ENCODE results near the gene ABTB1. TPM values are rescaled to one million over a fixed set of nuclear protein-coding genes. Genes with fewer than 3 reads are reported as not detected.

Gene ABTB1
- total RNA-seq, 4 donors from 2014 or later: 25.3 to 50.3 (median 35.8) TPM

DNA sequence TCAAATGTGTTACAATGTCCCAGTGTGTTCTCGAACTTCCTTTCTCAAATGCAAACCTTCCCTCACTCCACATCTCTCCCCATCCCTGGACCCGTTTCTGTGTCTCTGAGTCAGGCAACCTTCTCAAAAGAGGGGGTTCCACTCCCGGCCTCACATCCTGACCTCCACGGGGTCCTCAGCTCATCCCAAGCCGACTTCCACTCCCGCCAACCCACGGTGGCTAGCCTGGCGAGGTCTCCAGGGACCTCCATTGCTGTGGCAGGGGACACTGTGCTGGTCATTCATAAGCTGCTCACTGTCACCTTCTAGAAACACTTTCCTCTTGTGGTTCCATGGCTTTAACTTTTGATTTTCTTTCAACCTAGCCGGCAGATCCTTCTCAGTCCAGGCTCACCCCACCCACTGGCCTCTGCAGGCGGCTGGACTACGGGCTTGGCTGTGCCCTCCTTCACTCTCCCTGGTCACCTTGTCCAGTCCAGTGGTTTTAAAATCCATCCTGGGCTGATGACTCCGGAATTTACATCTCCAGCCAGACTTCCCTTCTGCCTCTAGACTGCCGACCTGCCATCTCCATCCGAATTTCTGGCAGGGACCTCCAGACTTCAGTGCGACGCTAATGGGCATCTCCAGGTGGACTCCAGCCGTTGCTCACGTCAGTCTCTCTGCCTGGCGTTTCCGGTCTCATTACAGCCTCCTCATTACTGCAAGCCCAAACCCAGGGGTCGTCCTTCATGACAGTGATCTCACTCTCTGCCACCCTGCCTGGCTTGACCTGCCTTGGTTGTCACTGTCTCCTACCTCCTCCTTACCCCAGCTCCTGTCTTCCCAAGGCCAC lies 20.0 kb downstream of the ABTB1 start:
- peaks cover 0 to 36% of the 10 kb centered on the region in 2 donors for H3K36me3 ChIP-seq

DNA sequence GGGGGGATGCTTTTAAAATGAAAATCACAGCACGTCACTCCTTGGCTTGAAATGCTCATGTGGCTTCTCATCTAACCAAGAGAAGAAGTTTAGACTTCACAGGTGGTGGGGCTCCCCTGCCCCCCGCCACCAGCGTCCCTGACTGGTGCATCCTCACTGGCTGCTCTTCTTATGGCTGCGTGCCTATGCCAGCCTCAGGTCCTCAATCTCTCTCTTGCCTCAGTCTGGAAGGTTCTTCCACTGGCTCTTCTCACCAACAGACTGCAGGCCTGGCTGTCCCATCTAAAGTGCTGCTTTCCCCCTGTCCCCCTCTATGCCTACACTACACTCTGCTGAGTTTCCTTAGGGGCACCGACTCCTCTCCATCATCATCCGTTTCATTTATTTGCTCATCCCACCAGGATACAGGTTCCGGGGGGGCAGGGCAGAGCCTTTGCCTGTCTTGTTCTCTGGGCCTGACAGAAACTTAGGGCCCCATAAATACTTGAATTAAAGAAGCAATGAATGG lies 20.6 kb downstream of the ABTB1 start:
- Histone ChIP-seq H3K4me3 (no peak overlapping the region), H3K4me1 (peaks cover 6 to 58% (median 36%) of the 10 kb centered on the region in 3 donors), H3K27ac (peak overlapping the region in 1 of 4 donors; percentile 6), H3K9me3 (no peaks in the 10 kb centered on the region), H3K36me3 (peaks cover 0 to 36% of the 10 kb centered on the region in 2 donors), H3K27me3 (no peaks in the 10 kb centered on the region)
- ATAC-seq: no peak
- 92 to 93% methylated on average over 5 to 7 of the region's 7 CpGs for WGBS, 2 donors (ENCODE audit: low coverage in 1 of 2)
- TF ChIP-seq POLR2AphosphoS5 (IDR thresholded peaks at IDR 0.05): no peak
- no peak for TF ChIP-seq EP300 (IDR thresholded peaks at IDR 0.05)
- no peak for TF ChIP-seq POLR2A (IDR thresholded peaks at IDR 0.05)
- TF ChIP-seq, protein P1, sequence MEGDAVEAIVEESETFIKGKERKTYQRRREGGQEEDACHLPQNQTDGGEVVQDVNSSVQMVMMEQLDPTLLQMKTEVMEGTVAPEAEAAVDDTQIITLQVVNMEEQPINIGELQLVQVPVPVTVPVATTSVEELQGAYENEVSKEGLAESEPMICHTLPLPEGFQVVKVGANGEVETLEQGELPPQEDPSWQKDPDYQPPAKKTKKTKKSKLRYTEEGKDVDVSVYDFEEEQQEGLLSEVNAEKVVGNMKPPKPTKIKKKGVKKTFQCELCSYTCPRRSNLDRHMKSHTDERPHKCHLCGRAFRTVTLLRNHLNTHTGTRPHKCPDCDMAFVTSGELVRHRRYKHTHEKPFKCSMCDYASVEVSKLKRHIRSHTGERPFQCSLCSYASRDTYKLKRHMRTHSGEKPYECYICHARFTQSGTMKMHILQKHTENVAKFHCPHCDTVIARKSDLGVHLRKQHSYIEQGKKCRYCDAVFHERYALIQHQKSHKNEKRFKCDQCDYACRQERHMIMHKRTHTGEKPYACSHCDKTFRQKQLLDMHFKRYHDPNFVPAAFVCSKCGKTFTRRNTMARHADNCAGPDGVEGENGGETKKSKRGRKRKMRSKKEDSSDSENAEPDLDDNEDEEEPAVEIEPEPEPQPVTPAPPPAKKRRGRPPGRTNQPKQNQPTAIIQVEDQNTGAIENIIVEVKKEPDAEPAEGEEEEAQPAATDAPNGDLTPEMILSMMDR (IDR thresholded peaks at IDR 0.05): no peak

More for the DNA sequence above, 20.0 kb downstream of the ABTB1 start:
- TF ChIP-seq EP300 (IDR thresholded peaks at IDR 0.05) (no peak), POLR2A (IDR thresholded peaks at IDR 0.05) (no peak), POLR2AphosphoS5 (IDR thresholded peaks at IDR 0.05) (no peak)
- TF ChIP-seq, protein P1 (IDR thresholded peaks at IDR 0.05): no peak
- no peak overlapping the region for H3K4me3 ChIP-seq
- peaks cover 2 to 58% (median 29%) of the 10 kb centered on the region in 3 donors for H3K4me1 ChIP-seq
- H3K27me3 ChIP-seq: no peaks in the 10 kb centered on the region
- no peak for ATAC-seq
- H3K27ac ChIP-seq: peak overlapping the region in 1 of 4 donors; percentile 6
- WGBS, 2 donors (ENCODE audit: low coverage in 1 of 2): 81 to 83% methylated on average over 8 to 20 of the region's 21 CpGs
- H3K9me3 ChIP-seq: no peaks in the 10 kb centered on the region

- Histone ChIP-seq H3K4me1 (peaks cover 12 to 58% (median 44%) of the 10 kb centered on the region in 3 donors), H3K4me3 (no peak overlapping the region), H3K36me3 (peaks cover 0 to 36% of the 10 kb centered on the region in 2 donors), H3K27me3 (no peaks in the 10 kb centered on the region), H3K27ac (peak overlapping the region in 1 of 4 donors; percentile 31), H3K9me3 (no peaks in the 10 kb centered on the region)
- TF ChIP-seq, protein P1 (IDR thresholded peaks at IDR 0.05): peak in 3 of 4 experiments; percentile 28 to 41 (median 29)
- TF ChIP-seq EP300 (IDR thresholded peaks at IDR 0.05): no peak
- 52% methylated on average over 4 of the region's 17 CpGs; no CpG with 5 or more reads in 1 of the 2 donors for WGBS, 2 donors (ENCODE audit: low coverage in 1 of 2)
- ATAC-seq: no peak
Observed at GRCh38 chr3:127694467-127695215, 21.9 kb downstream of the ABTB1 start.

GRCh38 chr3:127697551-127698240 lies 24.9 kb downstream of the ABTB1 start:
- Histone ChIP-seq H3K9me3 (no peaks in the 10 kb centered on the region), H3K36me3 (peaks cover 0 to 21% of the 10 kb centered on the region in 2 donors), H3K4me3 (peak overlapping the region in 1 of 2 donors; percentile 36), H3K27me3 (no peaks in the 10 kb centered on the region), H3K4me1 (peaks cover 10 to 68% (median 45%) of the 10 kb centered on the region in 3 donors), H3K27ac (peak overlapping the region; percentile 67 to 96 (median 92))
- 0 to 5% methylated on average over 1 to 4 of the region's 16 CpGs for WGBS, 2 donors (ENCODE audit: low coverage in 1 of 2)
- TF ChIP-seq POLR2A (IDR thresholded peaks at IDR 0.05) (peak in 1 of 2 donors; percentile 32), EP300 (IDR thresholded peaks at IDR 0.05) (no peak), POLR2AphosphoS5 (IDR thresholded peaks at IDR 0.05) (peak; percentile 93)
- peak; percentile 85 for ATAC-seq

Data from gastroesophageal sphincter (tissue), 4 donors.